ENCODE results near the gene ANKRD11. TPM values are rescaled to one million over a fixed set of nuclear protein-coding genes. Genes with fewer than 3 reads are reported as not detected.
"Not testable (repeated sequence)": the region's sequence is repeated elsewhere in the genome, so short reads cannot be mapped to it uniquely, and the experiment has no call there.

Gene ANKRD11
- total RNA-seq, 4 donors from 2014 or later: 49.8 to 114 (median 82.2) TPM

DNA sequence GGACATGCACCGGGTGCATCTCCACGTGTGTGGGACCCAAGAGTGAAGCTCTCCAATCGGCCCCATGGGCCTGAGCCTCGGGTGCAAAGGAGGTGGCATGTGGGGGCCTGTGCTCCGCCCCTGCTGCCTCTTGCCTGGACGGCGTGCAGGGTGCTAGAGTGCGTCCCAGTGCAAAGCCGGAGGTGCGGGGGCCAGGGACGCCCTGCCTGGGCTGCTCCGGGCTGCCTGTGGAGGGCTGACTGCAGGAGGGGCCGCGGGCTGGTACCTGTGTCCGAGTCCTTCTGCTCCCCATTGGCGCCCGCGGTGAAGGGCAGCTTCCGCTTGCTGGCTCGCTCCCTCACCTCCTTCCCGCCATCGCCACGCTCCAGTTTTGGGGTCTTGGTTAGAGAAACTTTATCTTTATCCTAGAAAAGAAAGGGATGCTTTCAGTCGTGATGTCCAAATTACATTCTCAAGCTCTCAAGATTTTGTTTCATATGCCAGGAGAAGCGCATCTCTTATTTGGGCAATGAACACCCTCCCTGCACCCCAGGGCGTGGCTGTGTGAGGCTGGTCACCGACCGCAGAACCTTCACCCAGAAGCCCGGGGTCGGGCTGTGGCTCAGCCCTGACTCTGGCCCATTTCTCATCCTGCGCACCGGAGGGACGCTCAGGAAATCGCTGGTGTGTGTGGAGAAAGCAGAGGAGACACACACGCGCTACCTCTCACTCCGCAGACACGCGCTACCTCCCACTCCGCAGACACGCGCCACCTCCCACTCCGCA is 185.2 kb downstream of the ANKRD11 start:
- no peak for ATAC-seq (ENCODE audit: low FRiP score)
- TF ChIP-seq, protein P1, sequence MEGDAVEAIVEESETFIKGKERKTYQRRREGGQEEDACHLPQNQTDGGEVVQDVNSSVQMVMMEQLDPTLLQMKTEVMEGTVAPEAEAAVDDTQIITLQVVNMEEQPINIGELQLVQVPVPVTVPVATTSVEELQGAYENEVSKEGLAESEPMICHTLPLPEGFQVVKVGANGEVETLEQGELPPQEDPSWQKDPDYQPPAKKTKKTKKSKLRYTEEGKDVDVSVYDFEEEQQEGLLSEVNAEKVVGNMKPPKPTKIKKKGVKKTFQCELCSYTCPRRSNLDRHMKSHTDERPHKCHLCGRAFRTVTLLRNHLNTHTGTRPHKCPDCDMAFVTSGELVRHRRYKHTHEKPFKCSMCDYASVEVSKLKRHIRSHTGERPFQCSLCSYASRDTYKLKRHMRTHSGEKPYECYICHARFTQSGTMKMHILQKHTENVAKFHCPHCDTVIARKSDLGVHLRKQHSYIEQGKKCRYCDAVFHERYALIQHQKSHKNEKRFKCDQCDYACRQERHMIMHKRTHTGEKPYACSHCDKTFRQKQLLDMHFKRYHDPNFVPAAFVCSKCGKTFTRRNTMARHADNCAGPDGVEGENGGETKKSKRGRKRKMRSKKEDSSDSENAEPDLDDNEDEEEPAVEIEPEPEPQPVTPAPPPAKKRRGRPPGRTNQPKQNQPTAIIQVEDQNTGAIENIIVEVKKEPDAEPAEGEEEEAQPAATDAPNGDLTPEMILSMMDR (IDR thresholded peaks at IDR 0.05): no peak
- no peak for DNase-seq (ENCODE audit: low spot score)

DNA sequence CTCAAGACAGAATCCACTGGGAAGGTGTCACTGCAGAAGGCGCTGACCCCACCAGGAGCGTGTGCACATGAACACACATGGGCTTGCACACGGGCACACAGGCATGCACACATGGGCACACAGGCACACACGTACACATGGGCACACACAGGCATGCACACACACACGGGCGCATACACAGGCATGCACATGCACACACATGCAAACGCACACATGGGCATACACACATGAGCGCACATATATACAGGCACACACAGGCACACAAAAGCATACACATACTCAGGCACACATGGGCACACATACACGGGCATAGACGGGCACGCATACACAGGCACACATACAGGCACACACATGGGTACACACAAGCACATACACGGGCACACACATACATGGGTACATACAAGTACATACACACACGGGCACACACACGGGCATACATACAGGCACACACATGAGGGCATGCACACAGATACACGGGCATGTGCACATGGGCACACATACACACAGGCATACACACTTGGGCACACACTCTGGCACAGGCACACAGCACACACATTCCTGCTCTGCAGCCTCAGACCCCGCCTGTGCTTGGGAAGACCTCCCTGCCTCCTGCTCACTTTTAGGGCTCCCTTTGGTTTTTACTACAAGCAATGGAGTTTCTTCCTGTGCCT is 186.0 kb downstream of the ANKRD11 start:
- TF ChIP-seq, protein P1 (IDR thresholded peaks at IDR 0.05): no peak
- DNase-seq (ENCODE audit: low spot score) (no peak), ATAC-seq (ENCODE audit: low FRiP score) (no peak)

DNA sequence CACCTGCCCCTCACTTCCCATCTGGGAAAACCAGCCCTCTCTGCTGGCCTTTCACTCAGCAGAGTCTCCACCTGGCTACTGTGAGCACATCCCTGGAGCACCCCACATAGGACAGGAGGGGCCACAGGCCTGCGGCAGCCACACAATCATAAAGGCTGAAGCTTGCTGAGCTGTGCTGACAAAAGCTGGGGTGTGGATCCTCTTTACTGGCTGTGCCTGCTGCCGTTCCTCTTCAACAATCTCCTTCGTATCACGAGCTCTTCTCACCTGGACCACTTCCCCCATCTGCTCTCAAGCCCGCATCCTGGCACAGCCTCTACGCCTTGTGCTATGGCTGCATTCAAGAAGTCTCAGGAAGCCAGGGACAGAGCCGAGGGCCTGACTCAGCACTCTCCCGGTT is 186.7 kb downstream of the ANKRD11 start:
- no peak for ATAC-seq (ENCODE audit: low FRiP score)

DNA sequence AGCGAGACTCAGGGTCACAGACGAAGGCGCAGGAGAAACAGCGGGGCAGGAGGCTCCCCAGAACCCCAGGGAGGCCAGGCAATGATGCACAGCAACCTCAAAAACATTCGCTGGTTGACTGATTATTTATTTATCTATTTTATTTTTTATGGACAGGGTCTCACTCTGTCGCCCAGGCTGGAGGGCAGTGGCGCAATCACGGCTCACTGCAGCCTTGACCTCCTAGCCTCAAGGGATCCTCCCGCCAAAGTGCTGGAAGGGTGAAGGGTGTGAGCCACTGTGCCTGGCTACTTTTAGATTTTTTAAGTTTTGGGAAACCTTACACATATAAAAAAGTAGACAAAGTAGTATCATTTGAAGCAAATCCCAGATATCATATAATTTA is 189.4 kb downstream of the ANKRD11 start:
- TF ChIP-seq, protein P1 (IDR thresholded peaks at IDR 0.05): no peak
- no peak for DNase-seq (ENCODE audit: low spot score)
- no peak for ATAC-seq (ENCODE audit: low FRiP score)

More for the DNA sequence above, 186.7 kb downstream of the ANKRD11 start:
- no peak for DNase-seq (ENCODE audit: low spot score)
- TF ChIP-seq, protein P1 (IDR thresholded peaks at IDR 0.05): no peak

DNA sequence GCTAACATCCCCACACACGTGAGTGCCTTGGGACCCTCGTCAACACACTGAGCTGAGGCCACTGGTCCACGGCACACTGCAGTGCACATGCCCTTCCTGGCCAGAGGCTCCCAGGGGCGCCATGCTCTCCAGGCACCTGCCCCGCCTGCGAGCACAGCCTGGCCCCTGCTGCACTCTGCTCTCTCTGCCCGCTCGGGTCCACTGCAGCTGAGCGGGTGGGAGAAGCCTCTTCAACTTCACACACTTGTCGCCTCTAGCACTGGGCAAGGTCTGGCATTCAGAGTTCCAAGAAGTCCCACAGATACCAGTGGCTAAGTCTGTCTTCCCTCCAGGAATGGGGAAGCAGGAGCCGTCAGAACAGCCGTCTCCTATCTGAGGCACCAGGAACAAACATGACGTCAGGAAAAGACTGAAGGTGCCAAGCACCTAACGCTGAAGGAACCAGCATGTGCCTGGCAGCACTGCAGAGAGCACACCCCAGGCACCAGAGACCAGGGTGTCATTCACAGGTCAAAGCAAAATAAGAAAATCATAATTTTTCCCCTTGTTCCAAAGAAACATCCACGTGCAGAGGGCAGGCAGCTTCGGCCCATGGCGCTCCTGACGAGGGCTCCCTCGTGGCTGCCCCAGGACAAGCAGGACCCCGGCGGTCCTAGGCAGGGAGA is 189.9 kb downstream of the ANKRD11 start:
- ATAC-seq (ENCODE audit: low FRiP score) (peak; percentile 44), DNase-seq (ENCODE audit: low spot score) (no peak)
- TF ChIP-seq, protein P1 (IDR thresholded peaks at IDR 0.05): no peak

DNA sequence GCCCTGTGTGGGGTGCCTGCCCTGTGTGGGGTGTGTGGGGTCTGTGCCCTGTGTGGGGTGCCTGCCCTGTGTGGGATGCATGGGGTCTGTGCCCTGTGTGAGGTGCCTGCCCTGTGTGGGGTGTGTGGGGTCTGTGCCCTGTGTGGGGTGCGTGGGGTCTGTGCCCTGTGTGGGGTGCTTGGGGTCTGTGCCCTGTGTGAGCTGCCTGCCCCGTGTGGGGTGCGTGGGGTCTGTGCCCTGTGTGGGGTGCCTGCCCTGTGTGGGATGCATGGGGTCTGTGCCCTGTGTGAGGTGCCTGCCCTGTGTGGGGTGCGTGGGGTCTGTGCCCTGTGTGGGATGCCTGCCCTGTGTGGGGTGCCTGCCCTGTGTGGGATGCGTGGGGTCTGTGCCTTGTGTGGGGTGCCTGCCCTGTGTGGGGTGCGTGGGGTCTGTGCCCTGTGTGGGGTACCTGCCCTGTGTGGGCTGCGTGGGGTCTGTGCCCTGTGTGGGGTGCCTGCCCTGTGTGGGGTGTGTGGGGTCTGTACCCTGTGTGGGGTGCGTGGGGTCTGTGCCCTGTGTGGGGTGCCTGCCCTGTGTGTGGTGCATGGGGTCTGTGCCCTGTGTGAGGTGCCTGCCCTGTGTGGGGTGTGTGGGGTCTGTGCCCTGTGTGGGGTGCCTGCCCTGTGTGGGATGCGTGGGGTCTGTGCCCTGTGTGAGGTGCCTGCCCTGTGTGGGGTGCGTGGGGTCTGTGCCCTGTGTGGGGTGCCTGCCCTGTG is 190.8 kb downstream of the ANKRD11 start:
- DNase-seq (ENCODE audit: low spot score); ATAC-seq (ENCODE audit: low FRiP score): not testable (repeated sequence)
